PC-3 (cell line): ENCODE data around the gene IPO9. TPM values are rescaled to one million over a fixed set of nuclear protein-coding genes. Genes with fewer than 3 reads are reported as not detected.

Source experiments
- ATAC-seq: fragments of 200-7000 bp; cut with Tn5 transposase; 2 replicates; pipeline ENCODE4 v1.9.1; 2020; ENCODE audit warnings: mild to moderate bottlenecking, moderate library complexity
- Bru-seq: library from RNA; stranded (reverse); fragments of 400-500 nt; gene quantifications from one replicate; lab custom pipeline; 2021; lab: Mats Ljungman, UMichigan
- BruChase-seq, 2 experiments: library from RNA; stranded (reverse); fragments of 400-500 nt; gene quantifications; one replicate each; lab custom pipeline; 2021; lab: Mats Ljungman, UMichigan
- BruUV-seq: library from RNA; stranded (reverse); fragments of 400-500 nt; replicated peaks from 2 replicates; lab custom pipeline; 2021; lab: Mats Ljungman, UMichigan
- CTCF ChIA-PET: fragments of 300-600 bp; sonication (Branson Sonifier 250); formaldehyde crosslinking; loops from one replicate; lab custom pipeline; 2022; ENCODE audit warnings: antibody characterized with exemption; lab: Charles Lee
- POLR2A ChIA-PET: fragments of 300-600 bp; sonication (Branson Sonifier 250); formaldehyde crosslinking; loops from one replicate; lab custom pipeline; 2022; ENCODE audit warnings: antibody characterized with exemption; ENCODE audit not compliant: unreplicated experiment; lab: Charles Lee
- DNase-seq: peaks from one replicate; pipeline ENCODE4 v3.0.0-alpha.2; 2015
- H2AFZ ChIP-seq: fragments of 300-600 bp; sonication (generic); 2 replicates; pipeline ENCODE4 v1.6.0; 2016; ENCODE audit warnings: antibody characterized with exemption, low read length
- H3F3A ChIP-seq: fragments of 300-600 bp; sonication (generic); one replicate; pipeline ENCODE4 v1.6.0; 2017; ENCODE audit warnings: antibody characterized with exemption, low read length, control low read depth, mild to moderate bottlenecking; ENCODE audit not compliant: unreplicated experiment
- H3K27ac ChIP-seq: fragments of 300-600 bp; sonication (generic); 2 replicates; pipeline ENCODE4 v1.5.1; 2016; ENCODE audit warnings: mild to moderate bottlenecking, low read length
- H3K27me3 ChIP-seq: fragments of 300-600 bp; sonication (generic); 2 replicates; pipeline ENCODE4 v1.6.1; 2016; ENCODE audit warnings: low read length, mixed read lengths
- H3K36me3 ChIP-seq: fragments of 300-600 bp; sonication (generic); 2 replicates; pipeline ENCODE4 v1.6.1; 2016; ENCODE audit warnings: low read depth, mixed run types, low read length, mixed read lengths
- H3K4me1 ChIP-seq: fragments of 300-600 bp; sonication (generic); 2 replicates; pipeline ENCODE4 v1.5.1; 2016; ENCODE audit warnings: low read length; ENCODE audit not compliant: insufficient read depth
- H3K4me2 ChIP-seq: fragments of 300-600 bp; sonication (generic); 2 replicates; pipeline ENCODE4 v1.6.0; 2016; ENCODE audit warnings: low read length
- H3K4me3 ChIP-seq: fragments of 300-600 bp; sonication (generic); 2 replicates; pipeline ENCODE4 v1.5.1; 2016; ENCODE audit warnings: mild to moderate bottlenecking, low read length, mixed read lengths
- H3K79me2 ChIP-seq: fragments of 300-600 bp; sonication (generic); 2 replicates; pipeline ENCODE4 v1.6.1; 2017; ENCODE audit warnings: low read length, mixed read lengths
- H3K9ac ChIP-seq: fragments of 300-600 bp; sonication (generic); 2 replicates; pipeline ENCODE4 v1.6.0; 2016; ENCODE audit warnings: mild to moderate bottlenecking, low read length
- H3K9me2 ChIP-seq: fragments of 300-600 bp; sonication (generic); replicated peaks from 2 replicates; pipeline ENCODE4 v1.6.1; 2016; ENCODE audit warnings: mixed run types, low read length, mixed read lengths
- H3K9me3 ChIP-seq: fragments of 300-600 bp; sonication (generic); 2 replicates; pipeline ENCODE4 v1.6.1; 2016; ENCODE audit warnings: low read length, mixed read lengths
- H4K20me1 ChIP-seq: fragments of 300-600 bp; sonication (generic); 2 replicates; pipeline ENCODE4 v1.6.1; 2016; ENCODE audit warnings: low read length, mixed read lengths
- EZH2 ChIP-seq: fragments of 300-600 bp; sonication (generic); IDR thresholded peaks from one replicate; pipeline ENCODE4 v1.6.1; 2017; ENCODE audit warnings: antibody characterized with exemption, mild to moderate bottlenecking, low read length; ENCODE audit not compliant: unreplicated experiment
- EZH2phosphoT487 ChIP-seq: fragments of 300-600 bp; sonication (generic); IDR thresholded peaks from 2 replicates; pipeline ENCODE4 v1.6.1; 2018; ENCODE audit warnings: mild to moderate bottlenecking, antibody characterized with exemption, low read length, borderline replicate concordance
- intact Hi-C: fragments of 100-400 bp; cut with micrococcal nuclease; formaldehyde crosslinking; loops from 2 replicates; pipeline ENCODE4 v1.9.0; 2023
- long read RNA-seq: library from polyadenylated mRNA; unstranded; transcript quantifications from one replicate; pipeline ENCODE4 v2.0.0, GENCODE V29; 2021; ENCODE audit not compliant: unreplicated experiment
- total RNA-seq: library from RNA; depleted of rRNA; stranded (reverse); fragments of >200 nt; gene quantifications from 2 replicates; pipeline ENCODE4 v1.2.3, GENCODE V29; 2014; rRNA removed
- TF ChIP-seq, protein P1 (sequence below): fragments of 300-600 bp; sonication (generic); conservative IDR thresholded peaks from 2 replicates; pipeline ENCODE4 v1.5.1; 2017; ENCODE audit warnings: antibody characterized with exemption, low read depth, mild to moderate bottlenecking, low read length

Gene IPO9
- 21.6 and 23.6 TPM in 2 replicates for total RNA-seq
- Bru-seq, nascent RNA = percentile 81 among the genes with signal in this experiment
- BruChase-seq, experiment 1, labeled RNA remaining after a 6-hour chase = percentile 82 among the genes with signal in this experiment
- BruChase-seq, experiment 2, labeled RNA remaining after a 2-hour chase = percentile 82 among the genes with signal in this experiment
- long read RNA-seq, full-length matches to known transcripts = 17 of 53 reads
- long read RNA-seq, partial matches to known transcripts = 24 of 53 reads
- long read RNA-seq, other reads (novel, unspliced or antisense) = 12 of 53 reads

GRCh38 chr1:201828820-201829774 lies at the start of gene IPO9:
Gene IPO9 (plus strand): TSS chr1:201829157. CDS start chr1:201829210, 53 bp downstream.
- Histone ChIP-seq H3K9me3 (no peaks in the 10 kb centered on the region), H3K9me2 (no peaks in the 10 kb centered on the region), H3K27me3 (no peaks in the 10 kb centered on the region), H3F3A (no peaks in the 10 kb centered on the region), H4K20me1 (peaks cover 19% of the 10 kb centered on the region), H3K4me3 (peak within 1 kb of the TSS; percentile 99), H3K4me1 (peaks cover 21% of the 10 kb centered on the region), H3K9ac (peak within 1 kb of the TSS; percentile 100), H2AFZ (peak within 1 kb of the TSS; percentile 97), H3K36me3 (no peaks in the 10 kb centered on the region), H3K27ac (peak within 1 kb of the TSS; percentile 63), H3K79me2 (peaks cover 51% of the 10 kb centered on the region), H3K4me2 (peak within 1 kb of the TSS; percentile 81)
- BruUV-seq = no TSS peak
- DNase-seq = peak; percentile 90
- CTCF ChIA-PET = no interaction called here
- POLR2A ChIA-PET = interaction anchor here (0.5 to 0.8 kb wide), 4 partner anchors 116 to 604 kb away, joined by 3 to 4 read pairs (median 4); no protein-coding TSS in a partner anchor
- intact Hi-C loops = no loop called here
- TF ChIP-seq, protein P1, sequence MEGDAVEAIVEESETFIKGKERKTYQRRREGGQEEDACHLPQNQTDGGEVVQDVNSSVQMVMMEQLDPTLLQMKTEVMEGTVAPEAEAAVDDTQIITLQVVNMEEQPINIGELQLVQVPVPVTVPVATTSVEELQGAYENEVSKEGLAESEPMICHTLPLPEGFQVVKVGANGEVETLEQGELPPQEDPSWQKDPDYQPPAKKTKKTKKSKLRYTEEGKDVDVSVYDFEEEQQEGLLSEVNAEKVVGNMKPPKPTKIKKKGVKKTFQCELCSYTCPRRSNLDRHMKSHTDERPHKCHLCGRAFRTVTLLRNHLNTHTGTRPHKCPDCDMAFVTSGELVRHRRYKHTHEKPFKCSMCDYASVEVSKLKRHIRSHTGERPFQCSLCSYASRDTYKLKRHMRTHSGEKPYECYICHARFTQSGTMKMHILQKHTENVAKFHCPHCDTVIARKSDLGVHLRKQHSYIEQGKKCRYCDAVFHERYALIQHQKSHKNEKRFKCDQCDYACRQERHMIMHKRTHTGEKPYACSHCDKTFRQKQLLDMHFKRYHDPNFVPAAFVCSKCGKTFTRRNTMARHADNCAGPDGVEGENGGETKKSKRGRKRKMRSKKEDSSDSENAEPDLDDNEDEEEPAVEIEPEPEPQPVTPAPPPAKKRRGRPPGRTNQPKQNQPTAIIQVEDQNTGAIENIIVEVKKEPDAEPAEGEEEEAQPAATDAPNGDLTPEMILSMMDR = peak; percentile 75
- TF ChIP-seq EZH2phosphoT487 = no peak
- ATAC-seq = peak; percentile 87

GRCh38 chr1:201779351-201779880 lies 49.5 kb upstream of the IPO9 start:
- no peak overlapping the region for H3K4me2 ChIP-seq
- TF ChIP-seq, protein P1 = no peak
- no peak for TF ChIP-seq EZH2phosphoT487
- no peak for TF ChIP-seq EZH2
- H2AFZ ChIP-seq = no peak overlapping the region
- H3K9me3 ChIP-seq = no peaks in the 10 kb centered on the region
- H3K9ac ChIP-seq = no peak overlapping the region
- H3K27ac ChIP-seq = no peak overlapping the region
- H3K36me3 ChIP-seq = no peaks in the 10 kb centered on the region
- no peaks in the 10 kb centered on the region for H3K4me1 ChIP-seq
- CTCF ChIA-PET = no interaction called here
- H3K27me3 ChIP-seq = no peaks in the 10 kb centered on the region
- no peaks in the 10 kb centered on the region for H3K79me2 ChIP-seq
- H4K20me1 ChIP-seq = no peaks in the 10 kb centered on the region
- no peak for ATAC-seq
- POLR2A ChIA-PET = no interaction called here
- intact Hi-C loops = no loop called here
- DNase-seq = no peak
- no peaks in the 10 kb centered on the region for H3K9me2 ChIP-seq
- no peaks in the 10 kb centered on the region for H3F3A ChIP-seq
- H3K4me3 ChIP-seq = no peak overlapping the region
- no TSS peak for BruUV-seq
